K562 (cell line): ENCODE measurements around the gene BDP1. TPM values are rescaled to one million over a fixed set of nuclear protein-coding genes. Genes with fewer than 3 reads are reported as not detected.

Experiments
- ATAC-seq: fragments of 200-7000 bp; cut with Tn5 transposase; 3 replicates; pipeline ENCODE4 v1.9.1; 2020; ENCODE audit warnings: moderate library complexity
- BruUV-seq: library from RNA; stranded (reverse); fragments of 400-500 nt; replicated peaks from 2 replicates; lab custom pipeline; 2021; lab: Mats Ljungman, UMichigan
- CTCF ChIA-PET: fragments of 300-600 bp; formaldehyde crosslinking; extraction: SDS; loops from one replicate; lab custom pipeline; 2021; ENCODE audit warnings: low intra/inter-chr PET ratio; lab: Yijun Ruan, JAX
- POLR2A ChIA-PET: fragments of 300-600, 350-650 bp; sonication (Branson Sonifier 250); formaldehyde crosslinking; extraction: SDS; loops from one replicate; lab custom pipeline; 2021; ENCODE audit warnings: antibody characterized with exemption, inconsistent platforms; lab: Yijun Ruan, JAX
- DNase-seq, 4 experiments: peaks; one replicate each; pipeline versions ENCODE4 v3.0.0 to v3.0.0-alpha.2; 2011 to 2018; ENCODE audit warnings: low spot score in 3 of 4, mixed read lengths in 3 of 4; ENCODE audit errors: extremely low read depth in 1 of 4
- FAIRE-seq: peaks from 2 replicates; lab custom pipeline; 2011; peaks lifted over from hg19 to GRCh38; lab: Jason Lieb, UNC
- H2AFZ ChIP-seq: 2 replicates; pipeline ENCODE4 v1.6.0; 2011; ENCODE audit warnings: low read depth, low read length, control low read depth, inconsistent platforms
- H3K27ac ChIP-seq: fragments of 200-600 bp; 3 replicates; pipeline ENCODE4 v1.8.0; 2011; ENCODE audit warnings: low read depth, mild to moderate bottlenecking, control low read depth, inconsistent platforms, low read length, moderate library complexity, mixed read lengths; ENCODE audit errors: extremely low read depth
- H3K27me3 ChIP-seq, 2 experiments: fragments of 300-600 bp in 1 of 2; 2 replicates in 1 of 2; 3 replicates in 1 of 2; pipeline versions ENCODE4 v1.6.0 to v1.8.0; 2011; ENCODE audit warnings: inconsistent platforms in 2 of 2, low read length in 2 of 2, mild to moderate bottlenecking in 1 of 2, mixed read lengths in 1 of 2, moderate library complexity in 1 of 2; ENCODE audit not compliant: control insufficient read depth in 2 of 2, insufficient read depth in 2 of 2
- H3K36me3 ChIP-seq: fragments of 300-600 bp; 3 replicates; pipeline ENCODE4 v1.8.0; 2011; ENCODE audit warnings: mild to moderate bottlenecking, low read length, inconsistent platforms; ENCODE audit not compliant: control insufficient read depth, insufficient read depth
- H3K4me1 ChIP-seq, 2 experiments: fragments of 200-600 bp in 1 of 2; replicated peaks in 1 of 2; 2 replicates in 1 of 2; 3 replicates in 1 of 2; pipeline versions ENCODE4 v1.5.1 to v1.8.0; 2011; ENCODE audit warnings: inconsistent platforms in 2 of 2, low read length in 2 of 2, mild to moderate bottlenecking in 1 of 2, mixed read lengths in 1 of 2, moderate library complexity in 1 of 2; ENCODE audit not compliant: control insufficient read depth in 2 of 2, insufficient read depth in 2 of 2
- H3K4me2 ChIP-seq: 2 replicates; pipeline ENCODE4 v1.6.1; 2011; ENCODE audit warnings: low read length, control low read depth, inconsistent platforms, mixed read lengths; ENCODE audit not compliant: insufficient read depth
- H3K4me3 ChIP-seq: fragments of 200-600 bp; sonication (generic), shearing (Covaris generic); 2 replicates; pipeline ENCODE4 v1.5.1; 2016; ENCODE audit warnings: control low read depth, inconsistent platforms
- H3K79me2 ChIP-seq: fragments of 200-600 bp; 3 replicates; pipeline ENCODE4 v1.8.0; 2011; ENCODE audit warnings: low read length, inconsistent platforms; ENCODE audit not compliant: control insufficient read depth, insufficient read depth
- H3K9ac ChIP-seq, 2 experiments: 2 replicates each; pipeline versions ENCODE4 v1.6.0 to v1.6.1; 2011; ENCODE audit warnings: low read depth in 2 of 2, low read length in 2 of 2, control low read depth in 1 of 2, inconsistent platforms in 1 of 2, mild to moderate bottlenecking in 1 of 2, mixed read lengths in 1 of 2; ENCODE audit not compliant: insufficient read depth in 1 of 2
- H3K9me1 ChIP-seq: one replicate; pipeline ENCODE4 v1.6.0; 2011; ENCODE audit warnings: inconsistent platforms, mild to moderate bottlenecking, low read length, moderate library complexity; ENCODE audit not compliant: control insufficient read depth, insufficient read depth
- H3K9me3 ChIP-seq: replicated peaks from 2 replicates; pipeline ENCODE4 v1.5.1; 2011; ENCODE audit warnings: low read depth, low read length, inconsistent platforms; ENCODE audit not compliant: control insufficient read depth, insufficient read depth
- H4K20me1 ChIP-seq: replicated peaks from 2 replicates; pipeline ENCODE4 v1.6.1; 2011; ENCODE audit warnings: low read length, inconsistent platforms, mixed read lengths; ENCODE audit not compliant: control insufficient read depth, insufficient read depth
- CEBPG ChIP-seq, 3 experiments: fragments of 200-800 bp in 1 of 3; sonication (Bioruptor generic) in 1 of 3; sonication (generic) in 1 of 3; formaldehyde crosslinking in 1 of 3; IDR thresholded peaks in 2 of 3; conservative IDR thresholded peaks in 1 of 3; 2 replicates each; pipeline versions ENCODE4 v1.6.1 to v1.8.0; 2016 to 2022; ENCODE audit warnings: missing compliant biosample characterization in 2 of 3, missing genetic modification characterization in 2 of 3, mild to moderate bottlenecking in 1 of 3, missing genetic modification reagents in 1 of 3
- EP400 ChIP-seq: fragments of 450-650 bp; IDR thresholded peaks from 2 replicates; pipeline ENCODE4 v1.6.1; 2017; ENCODE audit warnings: antibody characterized with exemption, mild to moderate bottlenecking, moderate library complexity
- GTF2A2 ChIP-seq: IDR thresholded peaks from 2 replicates; pipeline ENCODE4 v1.6.1; 2016; ENCODE audit warnings: mild to moderate bottlenecking, missing genetic modification characterization, missing compliant biosample characterization
- HNRNPL ChIP-seq: fragments of 200-400 bp; formaldehyde crosslinking; IDR thresholded peaks from 2 replicates; pipeline ENCODE4 v1.6.1; 2017; ENCODE audit warnings: low read depth, mild to moderate bottlenecking, low read length
- L3MBTL2 ChIP-seq: fragments of 450-650 bp; IDR thresholded peaks from 2 replicates; pipeline ENCODE4 v1.6.1; 2016; ENCODE audit warnings: mild to moderate bottlenecking, moderate library complexity
- MAFF ChIP-seq: IDR thresholded peaks from 2 replicates; pipeline ENCODE4 v1.6.1; 2012; ENCODE audit warnings: low read length, improper control_type of control experiment
- MEF2A ChIP-seq: IDR thresholded peaks from 2 replicates; pipeline ENCODE4 v1.6.1; 2011; ENCODE audit warnings: low read depth, mild to moderate bottlenecking, low read length, moderate library complexity; ENCODE audit not compliant: control insufficient read depth
- MEF2D ChIP-seq: conservative IDR thresholded peaks from 2 replicates; pipeline ENCODE4 v1.6.1; 2016; ENCODE audit warnings: low read depth, missing genetic modification characterization, missing compliant biosample characterization
- MYBL2 ChIP-seq, 2 experiments: fragments of 450-650 bp in 1 of 2; sonication (generic) in 1 of 2; formaldehyde crosslinking in 1 of 2; IDR thresholded peaks; 2 replicates each; pipeline versions ENCODE4 v1.6.1 to v1.8.1; 2017 to 2022; ENCODE audit warnings: borderline replicate concordance in 1 of 2, inconsistent platforms in 1 of 2, low read depth in 1 of 2, mild to moderate bottlenecking in 1 of 2, missing genetic modification reagents in 1 of 2, moderate library complexity in 1 of 2
- SMAD1 ChIP-seq: fragments of 150-350 bp; IDR thresholded peaks from 2 replicates; pipeline ENCODE4 v1.6.1; 2014; ENCODE audit warnings: low read length, low read depth; ENCODE audit not compliant: partially characterized antibody
- SMAD3 ChIP-seq: fragments of 450-650 bp; formaldehyde crosslinking; conservative IDR thresholded peaks from 2 replicates; pipeline ENCODE4 v1.4.0; 2020; ENCODE audit warnings: mild to moderate bottlenecking
- STAT5A ChIP-seq: IDR thresholded peaks from 2 replicates; pipeline ENCODE4 v1.6.1; 2012; ENCODE audit warnings: low read length, inconsistent platforms, borderline replicate concordance
- ZNF311 ChIP-seq: fragments of 250-450 bp; sonication (Bioruptor Pico); IDR thresholded peaks from 2 replicates; pipeline ENCODE4 v1.4.0; 2020; ENCODE audit warnings: mild to moderate bottlenecking, moderate library complexity
- WGBS: fragments of 100-300 bp; shearing (Covaris generic); methylation state at CpG from one replicate; pipeline ENCODE4 v1.1.6; 2016; ENCODE audit warnings: low coverage, mixed read lengths; ENCODE audit not compliant: insufficient coverage; ENCODE audit errors: missing lambda C conversion rate; 5-methylcytosine and 5-hydroxymethylcytosine counted together
- in situ Hi-C: fragments of 300-500 bp; cut with MboI; formaldehyde crosslinking; loops from 4 replicates; pipeline ENCODE4 v1.15.0; 2018; ENCODE audit warnings: inconsistent platforms, mixed read lengths
- intact Hi-C: fragments of 100-400 bp; cut with micrococcal nuclease; formaldehyde crosslinking; loops from 2 replicates; pipeline ENCODE4 v1.14.2; 2022
- polyA plus RNA-seq, 8 experiments: library from polyadenylated mRNA; depleted of rRNA in 4 of 8; stranded (reverse) in 5 of 8; unstranded in 3 of 8; fragments of >200 nt; fragmentation: Nextera tagmentation in 2 of 8; fragmentation: Illumina TruSeq in 1 of 8; extraction: Ambion mirVana in 2 of 8; extraction: Trizol in 1 of 8; gene quantifications; 2 replicates each; pipeline versions ENCODE4 v1.2.1 to v1.2.3, GENCODE V29; 2011 to 2014; ENCODE audit warnings: inconsistent platforms in 1 of 8, missing spikeins in 1 of 8
- total RNA-seq, 7 experiments: library from RNA; depleted of rRNA in 6 of 7; stranded (reverse); fragments of >200 nt in 6 of 7; fragmentation: Illumina TruSeq in 2 of 7; extraction: Trizol in 2 of 7; gene quantifications; 2 replicates each; pipeline versions ENCODE4 v1.2.1 to v1.2.3, GENCODE V29; 2011 to 2021; ENCODE audit warnings: low replicate concordance in 1 of 7
- TF ChIP-seq, protein P1 (sequence below): fragments of 250-450 bp; sonication (Bioruptor Pico); IDR thresholded peaks from 2 replicates; pipeline ENCODE4 v1.8.0; 2022; ENCODE audit warnings: moderate library complexity, mild to moderate bottlenecking, inconsistent platforms
- TF ChIP-seq, protein P2 (sequence below): fragments of 250-450 bp; sonication (Bioruptor Pico); IDR thresholded peaks from 2 replicates; pipeline ENCODE4 v1.5.0; 2022; ENCODE audit warnings: mild to moderate bottlenecking
- TF ChIP-seq, protein P3 (sequence below): fragments of 450-650 bp; formaldehyde crosslinking; IDR thresholded peaks from 2 replicates; pipeline ENCODE4 v1.4.0; 2020; ENCODE audit warnings: mild to moderate bottlenecking, moderate library complexity

BDP1 gene
- total and polyA plus RNA-seq, 9 of the 15 experiments (the other 6 are each of a cell fraction or from before 2014, with no cell fraction given), result 6.9 to 47.3 (median 23.9) TPM

DNA sequence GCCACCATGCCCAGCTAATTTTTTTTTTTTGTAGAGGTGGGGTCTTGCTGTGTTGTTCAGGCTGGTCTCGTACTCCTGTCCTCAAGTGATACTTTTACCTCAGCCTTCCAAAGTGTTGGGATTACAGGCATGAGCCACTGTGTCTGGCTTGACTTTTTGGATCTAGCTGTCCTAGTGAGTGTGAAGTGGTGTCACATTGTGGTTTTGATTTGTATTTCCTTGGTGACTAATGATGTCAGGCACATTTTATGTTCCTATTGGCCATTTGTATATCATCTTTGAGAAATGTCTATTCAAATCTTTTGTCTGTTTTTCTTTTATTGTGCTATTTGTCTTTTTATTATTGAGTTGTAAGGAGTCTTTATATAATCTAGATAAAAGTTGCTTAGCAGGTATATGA lies 78.2 kb downstream of the BDP1 start (continued):
- TF ChIP-seq MEF2A (no peak), L3MBTL2 (no peak), CEBPG (CRISPR knock-in tag; IDR thresholded peaks at IDR 0.05) (no peak), CEBPG (tag; conservative IDR thresholded peaks at IDR 0.05 in 1 of 2, IDR thresholded peaks at IDR 0.05 in 1 of 2) (no peak), HNRNPL (no peak), MAFF (no peak), MEF2D (tag) (no peak)
- TF ChIP-seq, protein P1, sequence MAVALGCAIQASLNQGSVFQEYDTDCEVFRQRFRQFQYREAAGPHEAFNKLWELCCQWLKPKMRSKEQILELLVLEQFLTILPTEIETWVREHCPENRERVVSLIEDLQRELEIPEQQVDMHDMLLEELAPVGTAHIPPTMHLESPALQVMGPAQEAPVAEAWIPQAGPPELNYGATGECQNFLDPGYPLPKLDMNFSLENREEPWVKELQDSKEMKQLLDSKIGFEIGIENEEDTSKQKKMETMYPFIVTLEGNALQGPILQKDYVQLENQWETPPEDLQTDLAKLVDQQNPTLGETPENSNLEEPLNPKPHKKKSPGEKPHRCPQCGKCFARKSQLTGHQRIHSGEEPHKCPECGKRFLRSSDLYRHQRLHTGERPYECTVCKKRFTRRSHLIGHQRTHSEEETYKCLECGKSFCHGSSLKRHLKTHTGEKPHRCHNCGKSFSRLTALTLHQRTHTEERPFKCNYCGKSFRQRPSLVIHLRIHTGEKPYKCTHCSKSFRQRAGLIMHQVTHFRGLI (CRISPR knock-in tag), result no peak

DNA sequence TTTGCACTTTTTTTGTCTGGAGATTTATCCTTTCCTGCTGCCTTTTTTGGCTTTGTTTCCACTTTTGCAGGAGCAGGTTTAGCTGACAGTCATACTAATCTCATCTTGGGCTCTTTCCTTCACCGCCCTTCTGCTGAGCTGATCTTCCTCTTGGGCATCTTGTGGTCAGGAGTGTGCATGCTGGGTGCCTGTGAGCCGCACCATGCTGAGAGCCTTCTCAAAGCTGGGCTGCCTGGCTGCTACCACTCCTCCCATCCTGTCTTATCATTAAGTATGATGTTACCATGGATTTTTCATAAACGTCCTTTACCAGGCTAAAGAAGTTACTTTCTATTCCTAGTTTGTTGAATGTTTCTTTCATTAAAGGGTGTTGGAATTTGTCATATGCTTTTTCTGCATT lies 82.2 kb downstream of the BDP1 start:
- in situ Hi-C loops (no loop called here), intact Hi-C loops (no loop called here)
- Histone ChIP-seq H3K27me3 (no peaks in the 10 kb centered on the region), H3K4me3 (no peak overlapping the region), H2AFZ (no peak overlapping the region), H3K9me1 (no peaks in the 10 kb centered on the region), H3K27ac (no peak overlapping the region), H3K9ac (peak overlapping the region in 1 of 2 experiments; percentile 67; a peak in 1 of 4 replicates), H3K9me3 (no peaks in the 10 kb centered on the region; the same call in 1 of the 2 replicates), H3K4me1 (peaks cover 0 to 3% of the 10 kb centered on the region in 2 experiments; a peak in 2 of 5 replicates), H3K4me2 (no peak overlapping the region), H4K20me1 (no peaks in the 10 kb centered on the region), H3K79me2 (no peaks in the 10 kb centered on the region), H3K36me3 (peaks cover 85% of the 10 kb centered on the region)
- ATAC-seq (peak; percentile 42; the same call in 1 of the 3 replicates), FAIRE-seq (no peak), DNase-seq (no peak)
- POLR2A ChIA-PET, result no interaction called here
- no TSS peak for BruUV-seq
- CTCF ChIA-PET, result no interaction called here
- WGBS, result 56% methylated on average over 3 of the region's 3 CpGs
- TF ChIP-seq STAT5A (no peak), MYBL2 (IDR thresholded peaks at IDR 0.05; ENCODE audit: low read depth) (no peak), MYBL2 (CRISPR knock-in tag; IDR thresholded peaks at IDR 0.05; ENCODE audit: borderline replicate concordance) (no peak), ZNF311 (CRISPR knock-in tag) (no peak), EP400 (no peak), GTF2A2 (tag) (no peak), SMAD3 (CRISPR knock-in tag) (no peak), SMAD1 (no peak)
- TF ChIP-seq, protein P2, sequence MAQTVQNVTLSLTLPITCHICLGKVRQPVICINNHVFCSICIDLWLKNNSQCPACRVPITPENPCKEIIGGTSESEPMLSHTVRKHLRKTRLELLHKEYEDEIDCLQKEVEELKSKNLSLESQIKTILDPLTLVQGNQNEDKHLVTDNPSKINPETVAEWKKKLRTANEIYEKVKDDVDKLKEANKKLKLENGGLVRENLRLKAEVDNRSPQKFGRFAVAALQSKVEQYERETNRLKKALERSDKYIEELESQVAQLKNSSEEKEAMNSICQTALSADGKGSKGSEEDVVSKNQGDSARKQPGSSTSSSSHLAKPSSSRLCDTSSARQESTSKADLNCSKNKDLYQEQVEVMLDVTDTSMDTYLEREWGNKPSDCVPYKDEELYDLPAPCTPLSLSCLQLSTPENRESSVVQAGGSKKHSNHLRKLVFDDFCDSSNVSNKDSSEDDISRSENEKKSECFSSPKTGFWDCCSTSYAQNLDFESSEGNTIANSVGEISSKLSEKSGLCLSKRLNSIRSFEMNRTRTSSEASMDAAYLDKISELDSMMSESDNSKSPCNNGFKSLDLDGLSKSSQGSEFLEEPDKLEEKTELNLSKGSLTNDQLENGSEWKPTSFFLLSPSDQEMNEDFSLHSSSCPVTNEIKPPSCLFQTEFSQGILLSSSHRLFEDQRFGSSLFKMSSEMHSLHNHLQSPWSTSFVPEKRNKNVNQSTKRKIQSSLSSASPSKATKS (CRISPR knock-in tag), result no peak
- TF ChIP-seq, protein P3, sequence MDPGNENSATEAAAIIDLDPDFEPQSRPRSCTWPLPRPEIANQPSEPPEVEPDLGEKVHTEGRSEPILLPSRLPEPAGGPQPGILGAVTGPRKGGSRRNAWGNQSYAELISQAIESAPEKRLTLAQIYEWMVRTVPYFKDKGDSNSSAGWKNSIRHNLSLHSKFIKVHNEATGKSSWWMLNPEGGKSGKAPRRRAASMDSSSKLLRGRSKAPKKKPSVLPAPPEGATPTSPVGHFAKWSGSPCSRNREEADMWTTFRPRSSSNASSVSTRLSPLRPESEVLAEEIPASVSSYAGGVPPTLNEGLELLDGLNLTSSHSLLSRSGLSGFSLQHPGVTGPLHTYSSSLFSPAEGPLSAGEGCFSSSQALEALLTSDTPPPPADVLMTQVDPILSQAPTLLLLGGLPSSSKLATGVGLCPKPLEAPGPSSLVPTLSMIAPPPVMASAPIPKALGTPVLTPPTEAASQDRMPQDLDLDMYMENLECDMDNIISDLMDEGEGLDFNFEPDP (CRISPR knock-in tag), result no peak
